ENCODE measurements around the gene TCTN3.

The TCTN3 gene

DNA sequence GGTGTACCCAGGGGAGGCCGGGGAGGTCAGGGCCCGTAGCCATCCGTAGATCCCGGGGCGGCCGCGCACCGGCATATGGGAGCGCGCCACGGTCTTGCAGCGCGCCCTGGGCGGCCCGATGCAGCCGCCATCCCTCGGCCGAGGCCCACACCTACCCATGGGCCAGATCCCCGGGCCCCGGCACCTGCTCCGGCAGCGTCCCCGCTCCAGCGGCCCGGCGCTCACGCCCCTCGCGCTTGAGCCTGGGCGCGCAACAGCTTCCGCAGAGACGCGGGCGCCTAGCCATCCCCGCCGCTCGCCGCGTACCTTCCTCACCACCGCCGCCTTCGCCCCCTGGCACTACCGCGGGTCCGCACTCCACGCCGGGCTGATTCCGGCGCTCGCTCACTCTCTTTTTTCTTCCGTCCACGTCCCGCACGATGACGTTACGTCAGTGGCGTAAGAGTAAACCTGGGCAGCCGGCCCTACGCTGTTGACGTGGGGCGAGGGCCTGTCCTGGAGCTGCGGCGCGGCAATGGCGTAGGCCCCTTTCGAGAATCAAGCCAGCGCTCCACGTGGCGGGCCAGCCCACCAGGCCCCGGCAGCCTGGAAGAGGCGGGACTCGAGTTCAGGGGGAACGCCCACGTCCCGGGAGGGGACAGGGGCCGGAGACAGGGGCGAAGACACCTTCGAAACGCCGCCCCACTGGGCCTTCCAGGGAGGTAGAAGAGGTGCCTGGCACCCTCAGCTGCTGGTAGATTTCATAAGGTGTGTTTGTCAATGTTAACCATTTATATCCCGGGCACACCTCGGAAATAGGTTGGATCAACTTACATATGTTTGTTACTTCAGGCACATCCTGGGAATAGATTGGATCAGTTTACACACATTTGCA, 37.2 kb downstream of the TCTN3 start, which contains the start of gene ALDH18A1 (continued):
- TF ChIP-seq ZNF596 (tag by site-specific recombination; IDR thresholded peaks at IDR 0.05) (no peak), ZNF529 (tag by site-specific recombination; IDR thresholded peaks at IDR 0.05; ENCODE audit: insufficient replicate concordance) (no peak), ZNF747 (tag by site-specific recombination; IDR thresholded peaks at IDR 0.05) (no peak), ZNF248 (tag by site-specific recombination; IDR thresholded peaks at IDR 0.05) (no peak), ZFP69B (tag by site-specific recombination; IDR thresholded peaks at IDR 0.05) (no peak), SCRT1 (tag by site-specific recombination; IDR thresholded peaks at IDR 0.05; ENCODE audit: borderline replicate concordance) (no peak), ZSCAN23 (tag by site-specific recombination; IDR thresholded peaks at IDR 0.05) (no peak), ZIC2 (tag by site-specific recombination; IDR thresholded peaks at IDR 0.05) (0 out of 2 replicates have a peak, but pooled peaks have one; percentile 28), ZNF214 (tag by site-specific recombination; IDR thresholded peaks at IDR 0.05; ENCODE audit: borderline replicate concordance) (no peak), ZNF623 (tag by site-specific recombination; IDR thresholded peaks at IDR 0.05) (no peak), ZNF174 (tag by site-specific recombination; IDR thresholded peaks at IDR 0.05) (no peak), TRIM28 (IDR thresholded peaks at IDR 0.05; ENCODE audit: borderline replicate concordance, low read length) (no peak), ZNF202 (tag by site-specific recombination; IDR thresholded peaks at IDR 0.05; ENCODE audit: borderline replicate concordance) (no peak), ZBTB1 (tag by site-specific recombination; IDR thresholded peaks at IDR 0.05) (no peak), ZNF791 (tag by site-specific recombination; IDR thresholded peaks at IDR 0.05) (no peak), ZNF670 (tag by site-specific recombination; IDR thresholded peaks at IDR 0.05; ENCODE audit: low read depth) (no peak), ZNF341 (tag by site-specific recombination; IDR thresholded peaks at IDR 0.05; ENCODE audit: low read depth) (peak; percentile 37; the same call in 1 of the 2 replicates), ZNF274 (IDR thresholded peaks at IDR 0.05; ENCODE audit: low read length) (no peak), ZNF274 (tag by site-specific recombination; IDR thresholded peaks at IDR 0.05; ENCODE audit: borderline replicate concordance) (no peak), ZNF292 (tag by site-specific recombination; IDR thresholded peaks at IDR 0.05; ENCODE audit: borderline replicate concordance, low read depth) (no peak), YY2 (tag by site-specific recombination; IDR thresholded peaks at IDR 0.05) (peak; percentile 58; the same call in 1 of the 2 replicates), ZNF184 (tag by site-specific recombination; IDR thresholded peaks at IDR 0.05) (no peak), ZNF561 (tag by site-specific recombination; IDR thresholded peaks at IDR 0.05; ENCODE audit: borderline replicate concordance) (no peak), ZNF707 (tag by site-specific recombination; IDR thresholded peaks at IDR 0.05) (no peak), KLF7 (tag by site-specific recombination; IDR thresholded peaks at IDR 0.05; ENCODE audit: borderline replicate concordance) (no peak)
- TF ChIP-seq, protein P1, sequence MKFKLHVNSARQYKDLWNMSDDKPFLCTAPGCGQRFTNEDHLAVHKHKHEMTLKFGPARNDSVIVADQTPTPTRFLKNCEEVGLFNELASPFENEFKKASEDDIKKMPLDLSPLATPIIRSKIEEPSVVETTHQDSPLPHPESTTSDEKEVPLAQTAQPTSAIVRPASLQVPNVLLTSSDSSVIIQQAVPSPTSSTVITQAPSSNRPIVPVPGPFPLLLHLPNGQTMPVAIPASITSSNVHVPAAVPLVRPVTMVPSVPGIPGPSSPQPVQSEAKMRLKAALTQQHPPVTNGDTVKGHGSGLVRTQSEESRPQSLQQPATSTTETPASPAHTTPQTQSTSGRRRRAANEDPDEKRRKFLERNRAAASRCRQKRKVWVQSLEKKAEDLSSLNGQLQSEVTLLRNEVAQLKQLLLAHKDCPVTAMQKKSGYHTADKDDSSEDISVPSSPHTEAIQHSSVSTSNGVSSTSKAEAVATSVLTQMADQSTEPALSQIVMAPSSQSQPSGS (tag by site-specific recombination; IDR thresholded peaks at IDR 0.05; ENCODE audit: low read depth) = peak; percentile 83
- TF ChIP-seq, protein P2, sequence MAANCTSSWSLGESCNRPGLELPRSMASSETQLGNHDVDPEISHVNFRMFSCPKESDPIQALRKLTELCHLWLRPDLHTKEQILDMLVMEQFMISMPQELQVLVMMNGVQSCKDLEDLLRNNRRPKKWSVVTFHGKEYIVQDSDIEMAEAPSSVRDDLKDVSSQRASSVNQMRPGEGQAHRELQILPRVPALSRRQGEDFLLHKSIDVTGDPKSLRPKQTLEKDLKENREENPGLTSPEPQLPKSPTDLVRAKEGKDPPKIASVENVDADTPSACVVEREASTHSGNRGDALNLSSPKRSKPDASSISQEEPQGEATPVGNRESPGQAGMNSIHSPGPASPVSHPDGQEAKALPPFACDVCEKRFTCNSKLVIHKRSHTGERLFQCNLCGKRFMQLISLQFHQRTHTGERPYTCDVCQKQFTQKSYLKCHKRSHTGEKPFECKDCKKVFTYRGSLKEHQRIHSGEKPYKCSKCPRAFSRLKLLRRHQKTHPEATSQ (tag by site-specific recombination; IDR thresholded peaks at IDR 0.05) = no peak
- TF ChIP-seq, protein P3, sequence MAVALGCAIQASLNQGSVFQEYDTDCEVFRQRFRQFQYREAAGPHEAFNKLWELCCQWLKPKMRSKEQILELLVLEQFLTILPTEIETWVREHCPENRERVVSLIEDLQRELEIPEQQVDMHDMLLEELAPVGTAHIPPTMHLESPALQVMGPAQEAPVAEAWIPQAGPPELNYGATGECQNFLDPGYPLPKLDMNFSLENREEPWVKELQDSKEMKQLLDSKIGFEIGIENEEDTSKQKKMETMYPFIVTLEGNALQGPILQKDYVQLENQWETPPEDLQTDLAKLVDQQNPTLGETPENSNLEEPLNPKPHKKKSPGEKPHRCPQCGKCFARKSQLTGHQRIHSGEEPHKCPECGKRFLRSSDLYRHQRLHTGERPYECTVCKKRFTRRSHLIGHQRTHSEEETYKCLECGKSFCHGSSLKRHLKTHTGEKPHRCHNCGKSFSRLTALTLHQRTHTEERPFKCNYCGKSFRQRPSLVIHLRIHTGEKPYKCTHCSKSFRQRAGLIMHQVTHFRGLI (tag by site-specific recombination; IDR thresholded peaks at IDR 0.05) = no peak
- TF ChIP-seq, protein P4, sequence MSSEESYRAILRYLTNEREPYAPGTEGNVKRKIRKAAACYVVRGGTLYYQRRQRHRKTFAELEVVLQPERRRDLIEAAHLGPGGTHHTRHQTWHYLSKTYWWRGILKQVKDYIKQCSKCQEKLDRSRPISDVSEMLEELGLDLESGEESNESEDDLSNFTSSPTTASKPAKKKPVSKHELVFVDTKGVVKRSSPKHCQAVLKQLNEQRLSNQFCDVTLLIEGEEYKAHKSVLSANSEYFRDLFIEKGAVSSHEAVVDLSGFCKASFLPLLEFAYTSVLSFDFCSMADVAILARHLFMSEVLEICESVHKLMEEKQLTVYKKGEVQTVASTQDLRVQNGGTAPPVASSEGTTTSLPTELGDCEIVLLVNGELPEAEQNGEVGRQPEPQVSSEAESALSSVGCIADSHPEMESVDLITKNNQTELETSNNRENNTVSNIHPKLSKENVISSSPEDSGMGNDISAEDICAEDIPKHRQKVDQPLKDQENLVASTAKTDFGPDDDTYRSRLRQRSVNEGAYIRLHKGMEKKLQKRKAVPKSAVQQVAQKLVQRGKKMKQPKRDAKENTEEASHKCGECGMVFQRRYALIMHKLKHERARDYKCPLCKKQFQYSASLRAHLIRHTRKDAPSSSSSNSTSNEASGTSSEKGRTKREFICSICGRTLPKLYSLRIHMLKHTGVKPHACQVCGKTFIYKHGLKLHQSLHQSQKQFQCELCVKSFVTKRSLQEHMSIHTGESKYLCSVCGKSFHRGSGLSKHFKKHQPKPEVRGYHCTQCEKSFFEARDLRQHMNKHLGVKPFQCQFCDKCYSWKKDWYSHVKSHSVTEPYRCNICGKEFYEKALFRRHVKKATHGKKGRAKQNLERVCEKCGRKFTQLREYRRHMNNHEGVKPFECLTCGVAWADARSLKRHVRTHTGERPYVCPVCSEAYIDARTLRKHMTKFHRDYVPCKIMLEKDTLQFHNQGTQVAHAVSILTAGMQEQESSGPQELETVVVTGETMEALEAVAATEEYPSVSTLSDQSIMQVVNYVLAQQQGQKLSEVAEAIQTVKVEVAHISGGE (tag by site-specific recombination; conservative IDR thresholded peaks at IDR 0.05; ENCODE audit: low read depth) = peak; percentile 66
- TF ChIP-seq, protein P5, sequence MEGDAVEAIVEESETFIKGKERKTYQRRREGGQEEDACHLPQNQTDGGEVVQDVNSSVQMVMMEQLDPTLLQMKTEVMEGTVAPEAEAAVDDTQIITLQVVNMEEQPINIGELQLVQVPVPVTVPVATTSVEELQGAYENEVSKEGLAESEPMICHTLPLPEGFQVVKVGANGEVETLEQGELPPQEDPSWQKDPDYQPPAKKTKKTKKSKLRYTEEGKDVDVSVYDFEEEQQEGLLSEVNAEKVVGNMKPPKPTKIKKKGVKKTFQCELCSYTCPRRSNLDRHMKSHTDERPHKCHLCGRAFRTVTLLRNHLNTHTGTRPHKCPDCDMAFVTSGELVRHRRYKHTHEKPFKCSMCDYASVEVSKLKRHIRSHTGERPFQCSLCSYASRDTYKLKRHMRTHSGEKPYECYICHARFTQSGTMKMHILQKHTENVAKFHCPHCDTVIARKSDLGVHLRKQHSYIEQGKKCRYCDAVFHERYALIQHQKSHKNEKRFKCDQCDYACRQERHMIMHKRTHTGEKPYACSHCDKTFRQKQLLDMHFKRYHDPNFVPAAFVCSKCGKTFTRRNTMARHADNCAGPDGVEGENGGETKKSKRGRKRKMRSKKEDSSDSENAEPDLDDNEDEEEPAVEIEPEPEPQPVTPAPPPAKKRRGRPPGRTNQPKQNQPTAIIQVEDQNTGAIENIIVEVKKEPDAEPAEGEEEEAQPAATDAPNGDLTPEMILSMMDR (tag by site-specific recombination; IDR thresholded peaks at IDR 0.05) = no peak

Measured in HEK293 (cell line).